GM19452 (cell line): Measurements from ENCODE around the gene BCR.
"Not testable (repeated sequence)": the region's sequence is repeated elsewhere in the genome, so short reads cannot be mapped to it uniquely, and the experiment has no call there.

ENCODE experiments used
- ATAC-seq: cut with Tn5 transposase; IDR thresholded peaks from one replicate; pipeline ENCODE4 v1.9.1; 2021; ENCODE audit not compliant: unreplicated experiment

The BCR gene

GRCh38 chr22:23361676-23362075 is 181.4 kb downstream of the BCR start:
- ATAC-seq, result no peak

GRCh38 chr22:23363683-23364082 is 183.4 kb downstream of the BCR start:
- no peak for ATAC-seq

GRCh38 chr22:23364389-23364788 is 184.1 kb downstream of the BCR start:
- no peak for ATAC-seq

- no peak for ATAC-seq
Measured at GRCh38 chr22:23365524-23365923, 185.2 kb downstream of the BCR start.

GRCh38 chr22:23365961-23366360 is 185.7 kb downstream of the BCR start:
- ATAC-seq, result no peak

GRCh38 chr22:23367196-23367595 is 186.9 kb downstream of the BCR start:
- not testable (repeated sequence) for ATAC-seq
